Ishikawa (cell line): ENCODE measurements around the gene UBALD2.

Source experiments
- CEBPB ChIP-seq: IDR thresholded peaks from 2 replicates; pipeline ENCODE4 v1.6.1; 2012
- CREB1 ChIP-seq: IDR thresholded peaks from 2 replicates; pipeline ENCODE4 v1.6.1; 2012; ENCODE audit warnings: low read depth
- EGR1 ChIP-seq: IDR thresholded peaks from 2 replicates; pipeline ENCODE4 v1.6.1; 2012
- EP300 ChIP-seq: IDR thresholded peaks from 2 replicates; pipeline ENCODE4 v1.6.1; 2012; ENCODE audit warnings: borderline replicate concordance
- FOXM1 ChIP-seq: IDR thresholded peaks from 2 replicates; pipeline ENCODE4 v1.6.1; 2012; ENCODE audit warnings: low read depth, borderline replicate concordance
- MAX ChIP-seq: IDR thresholded peaks from 2 replicates; pipeline ENCODE4 v1.6.1; 2012
- NFIC ChIP-seq: IDR thresholded peaks from 2 replicates; pipeline ENCODE4 v1.6.1; 2012
- RAD21 ChIP-seq: IDR thresholded peaks from 2 replicates; pipeline ENCODE4 v1.6.1; 2012; ENCODE audit warnings: low read depth
- REST ChIP-seq: IDR thresholded peaks from 2 replicates; pipeline ENCODE4 v1.6.1; 2012; ENCODE audit warnings: low read depth, mild to moderate bottlenecking
- TAF1 ChIP-seq: IDR thresholded peaks from 2 replicates; pipeline ENCODE4 v1.6.1; 2012; ENCODE audit warnings: low read depth, mild to moderate bottlenecking
- TCF12 ChIP-seq: IDR thresholded peaks from 2 replicates; pipeline ENCODE4 v1.6.1; 2012; ENCODE audit warnings: low read depth
- TEAD4 ChIP-seq: IDR thresholded peaks from 2 replicates; pipeline ENCODE4 v1.6.1; 2012
- YY1 ChIP-seq: IDR thresholded peaks from 2 replicates; pipeline ENCODE4 v1.6.1; 2012; ENCODE audit warnings: low read depth
- ZBTB7A ChIP-seq: IDR thresholded peaks from 2 replicates; pipeline ENCODE4 v1.6.1; 2012; ENCODE audit warnings: low read depth
- TF ChIP-seq, protein P1 (sequence below): IDR thresholded peaks from 2 replicates; pipeline ENCODE4 v1.6.1; 2012

The UBALD2 gene

DNA sequence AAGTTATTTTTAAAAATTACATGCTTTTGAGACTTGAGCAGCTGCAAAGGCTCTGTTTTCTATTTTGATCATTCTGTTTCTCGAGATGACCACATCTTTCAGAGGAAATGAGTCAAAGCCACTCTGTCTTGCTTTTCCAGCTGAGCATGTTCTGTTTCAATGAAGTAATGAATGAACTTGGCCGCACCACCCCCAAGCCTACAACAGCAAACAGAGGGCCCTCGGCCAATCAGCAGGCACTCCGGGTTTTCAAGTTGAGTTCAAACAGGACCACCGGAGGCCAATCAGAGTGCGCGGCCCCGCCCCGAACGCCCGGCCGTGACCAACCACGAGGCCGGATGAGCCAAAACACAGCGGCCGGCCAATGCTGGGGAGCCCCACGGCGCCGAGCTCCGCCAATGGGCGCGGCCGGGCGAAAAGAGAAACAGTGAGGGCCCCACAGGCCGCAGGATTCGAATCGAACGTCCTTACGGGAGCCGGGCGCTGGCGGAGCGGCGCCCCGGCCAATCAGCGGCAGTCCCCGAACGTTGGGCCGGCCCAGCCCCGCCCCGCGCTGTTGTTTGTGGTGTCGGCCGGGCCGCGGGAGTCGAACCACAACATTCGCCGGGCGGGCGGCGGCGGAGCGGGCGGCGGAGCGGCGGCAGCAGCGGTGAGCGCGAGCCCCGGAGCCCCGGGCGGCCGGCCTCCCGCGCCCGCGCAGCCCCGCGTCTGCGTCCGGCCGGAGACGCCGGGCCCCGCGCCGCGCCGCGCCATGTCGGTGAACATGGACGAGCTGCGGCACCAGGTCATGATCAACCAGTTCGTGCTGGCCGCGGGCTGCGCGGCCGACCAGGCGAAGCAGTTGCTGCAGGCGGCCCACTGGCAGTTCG, at the start of gene UBALD2:
Gene UBALD2, plus strand, starts transcription at position 594 of the 869 bp plus-strand sequence. Its CDS starts 158 bp downstream, at position 752.
- peak; percentile 97 for TF ChIP-seq FOXM1
- TF ChIP-seq MAX: peak; percentile 52; the same call in 1 of the 2 replicates
- TF ChIP-seq CREB1: peak; percentile 31; the same call in 1 of the 2 replicates
- peak; percentile 42; the same call in 1 of the 2 replicates for TF ChIP-seq NFIC
- TF ChIP-seq EP300: peak; percentile 32; the same call in 1 of the 2 replicates
- no peak for TF ChIP-seq YY1
- peak; percentile 62; the same call in 1 of the 2 replicates for TF ChIP-seq TAF1
- no peak for TF ChIP-seq EGR1
- peak; percentile 55 for TF ChIP-seq CEBPB

DNA sequence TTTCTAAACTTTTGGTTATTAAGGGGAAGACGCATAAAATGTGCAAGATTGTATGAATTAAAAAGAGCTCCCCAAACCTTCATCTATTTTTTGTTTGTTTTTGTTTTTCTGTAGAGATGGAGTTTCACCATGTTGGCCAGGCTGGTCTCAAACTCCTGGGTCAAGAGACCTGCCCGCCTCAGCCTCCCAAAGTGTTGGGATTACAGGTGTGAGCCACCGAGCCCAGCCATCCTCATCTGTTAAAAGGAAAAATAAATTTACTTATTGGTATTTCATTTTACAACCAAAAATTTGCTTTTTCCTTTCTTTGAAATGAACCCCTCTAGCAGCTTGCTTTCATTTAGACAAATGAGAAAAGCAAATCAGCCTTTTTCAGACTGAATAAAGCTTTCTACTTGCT, 48.1 kb upstream of the UBALD2 start:
- TF ChIP-seq TCF12 (no peak), FOXM1 (no peak), ZBTB7A (no peak), YY1 (no peak), REST (no peak), NFIC (no peak), CREB1 (no peak), EP300 (no peak)

DNA sequence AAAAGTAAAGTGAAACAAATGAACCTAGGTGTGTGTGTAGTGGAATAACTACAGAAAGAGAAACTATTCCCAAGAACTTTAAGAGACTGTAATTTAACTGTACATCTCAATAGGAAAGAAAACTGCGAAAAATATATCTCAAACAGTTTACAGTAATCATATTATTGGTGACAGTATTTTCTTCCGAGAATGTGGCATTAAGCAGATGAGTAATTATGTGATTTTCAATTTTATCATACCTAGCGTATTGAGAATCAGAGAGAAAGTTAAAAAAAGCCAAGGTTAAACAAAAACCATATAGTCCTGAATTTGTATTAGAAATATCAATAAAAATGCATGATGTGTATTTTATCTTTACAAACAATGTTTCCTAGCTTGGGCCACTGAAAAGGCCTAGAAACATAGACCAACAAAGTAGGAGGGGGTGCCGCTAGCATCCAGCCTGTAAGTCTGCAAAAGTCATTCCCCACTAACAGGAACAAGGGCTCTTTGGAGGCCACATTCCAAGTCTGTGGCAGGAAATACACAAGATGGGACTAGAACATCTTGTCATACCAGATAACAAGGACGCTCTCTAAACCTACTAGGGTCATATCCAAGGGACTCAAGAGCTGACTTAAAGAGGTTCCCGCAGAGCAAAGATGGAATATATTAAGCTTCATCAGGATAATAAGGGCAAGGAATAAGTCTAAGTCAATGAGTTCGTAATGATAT, 45.3 kb upstream of the UBALD2 start:
- TF ChIP-seq ZBTB7A (no peak), RAD21 (no peak), CEBPB (no peak), MAX (no peak), FOXM1 (no peak), TEAD4 (no peak), EGR1 (no peak)

GRCh38 chr17:76223802-76224201, 41.3 kb upstream of the UBALD2 start:
- TF ChIP-seq TEAD4 (no peak), EGR1 (no peak), YY1 (no peak), MAX (no peak), REST (no peak), CEBPB (no peak), CREB1 (no peak), EP300 (no peak), FOXM1 (no peak), RAD21 (no peak), ZBTB7A (no peak), TAF1 (no peak), NFIC (no peak)
- TF ChIP-seq, protein P1, sequence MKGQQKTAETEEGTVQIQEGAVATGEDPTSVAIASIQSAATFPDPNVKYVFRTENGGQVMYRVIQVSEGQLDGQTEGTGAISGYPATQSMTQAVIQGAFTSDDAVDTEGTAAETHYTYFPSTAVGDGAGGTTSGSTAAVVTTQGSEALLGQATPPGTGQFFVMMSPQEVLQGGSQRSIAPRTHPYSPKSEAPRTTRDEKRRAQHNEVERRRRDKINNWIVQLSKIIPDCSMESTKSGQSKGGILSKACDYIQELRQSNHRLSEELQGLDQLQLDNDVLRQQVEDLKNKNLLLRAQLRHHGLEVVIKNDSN: no peak

DNA sequence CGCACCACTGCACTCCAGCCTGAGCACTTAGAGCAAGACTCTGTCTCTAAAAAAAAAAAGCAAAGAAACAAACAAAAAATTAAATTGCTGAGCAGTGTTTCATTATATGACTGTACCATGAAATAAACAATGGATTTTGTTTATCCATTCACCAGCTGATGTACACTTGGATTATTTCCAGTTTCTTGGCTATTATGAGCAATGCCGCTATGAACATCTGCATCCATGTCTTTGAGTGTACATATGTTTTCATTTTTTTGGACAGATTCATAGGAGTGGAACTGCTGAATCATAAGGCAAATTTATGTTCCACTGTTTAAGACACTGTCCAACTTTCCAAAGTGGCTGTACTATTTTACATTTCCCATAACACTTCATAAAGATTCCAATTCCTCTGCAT, 32.8 kb upstream of the UBALD2 start:
- TF ChIP-seq, protein P1: no peak
- no peak for TF ChIP-seq REST
- no peak for TF ChIP-seq FOXM1
- TF ChIP-seq TCF12: no peak
- TF ChIP-seq YY1: no peak
- TF ChIP-seq TEAD4: no peak
- TF ChIP-seq MAX: no peak
- no peak for TF ChIP-seq EGR1
- TF ChIP-seq RAD21: no peak
- TF ChIP-seq ZBTB7A: no peak
- no peak for TF ChIP-seq EP300
- no peak for TF ChIP-seq TAF1
- TF ChIP-seq CEBPB: no peak
- no peak for TF ChIP-seq NFIC
- no peak for TF ChIP-seq CREB1
